HG02938 (cell line): Measurements from ENCODE around the gene PADI3.

ENCODE experiments used
- ATAC-seq: cut with Tn5 transposase; IDR thresholded peaks from one replicate; pipeline ENCODE4 v1.9.1; 2021; ENCODE audit warnings: mild to moderate bottlenecking, moderate library complexity; ENCODE audit not compliant: unreplicated experiment

The PADI3 gene

GRCh38 chr1:17214876-17215544 lies 33.9 kb upstream of the PADI3 start:
- ATAC-seq, result no peak

GRCh38 chr1:17215545-17215890 lies 33.4 kb upstream of the PADI3 start:
- ATAC-seq, result no peak

DNA sequence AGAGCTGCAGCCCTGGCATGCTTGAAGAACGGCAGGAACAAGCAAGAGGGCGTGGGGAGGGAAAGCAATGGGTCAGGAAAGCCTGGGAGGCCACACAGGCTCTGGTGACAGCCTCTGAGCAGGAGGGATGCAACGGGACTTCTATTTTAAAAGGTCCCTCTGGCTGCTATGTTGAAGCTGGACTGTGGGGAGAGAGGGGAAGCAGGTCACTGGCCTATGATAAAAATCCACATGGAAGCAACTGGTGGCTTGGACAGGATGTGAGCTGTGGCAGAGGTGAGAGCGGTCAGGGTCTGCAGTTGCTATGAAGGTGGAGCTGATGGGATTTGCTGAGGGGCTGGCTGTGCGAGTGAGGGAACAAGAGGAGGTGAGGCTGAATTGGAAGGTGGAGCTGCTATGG lies 32.8 kb upstream of the PADI3 start:
- ATAC-seq, result no peak

DNA sequence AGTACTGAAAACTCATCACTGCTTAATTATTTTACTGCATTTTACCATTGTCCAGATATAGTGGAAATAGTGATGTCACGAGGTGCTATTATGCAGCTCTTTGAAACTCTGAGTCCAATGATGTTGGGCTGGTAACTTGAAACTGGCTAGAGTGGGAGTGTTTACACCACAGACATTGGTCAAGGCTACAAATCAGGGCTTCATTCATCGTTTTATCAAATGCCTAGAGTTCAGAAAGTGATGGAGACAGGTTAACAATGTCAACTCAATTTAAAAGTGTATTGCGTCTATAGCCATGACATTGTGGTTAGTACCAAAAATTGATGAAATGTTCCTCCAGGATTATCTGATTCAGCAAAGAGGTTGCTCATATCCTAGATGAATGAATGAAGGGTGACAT lies 31.3 kb upstream of the PADI3 start:
- ATAC-seq, result no peak

DNA sequence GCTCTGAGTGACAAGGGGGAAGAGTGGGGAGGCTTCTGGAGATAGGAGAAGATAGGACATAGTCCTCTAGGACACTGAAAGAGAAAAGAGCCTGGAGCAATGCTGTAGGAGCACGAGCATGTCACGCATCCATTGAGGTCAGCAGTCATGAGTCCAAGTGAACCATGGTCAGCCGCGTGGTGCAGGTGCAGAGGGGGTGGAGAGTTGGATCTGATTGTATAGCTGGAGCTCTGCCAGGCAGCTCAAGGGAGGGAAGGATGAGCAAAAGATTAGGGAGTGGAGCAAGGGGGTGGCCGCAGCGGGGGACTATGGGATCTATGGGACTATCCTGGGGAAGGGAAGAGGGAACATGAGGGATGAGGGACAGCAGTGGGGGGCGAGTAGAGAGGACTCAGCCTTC lies 30.0 kb upstream of the PADI3 start:
- ATAC-seq, result no peak

- ATAC-seq, result no peak
Measured at GRCh38 chr1:17220287-17220686, 28.6 kb upstream of the PADI3 start.

DNA sequence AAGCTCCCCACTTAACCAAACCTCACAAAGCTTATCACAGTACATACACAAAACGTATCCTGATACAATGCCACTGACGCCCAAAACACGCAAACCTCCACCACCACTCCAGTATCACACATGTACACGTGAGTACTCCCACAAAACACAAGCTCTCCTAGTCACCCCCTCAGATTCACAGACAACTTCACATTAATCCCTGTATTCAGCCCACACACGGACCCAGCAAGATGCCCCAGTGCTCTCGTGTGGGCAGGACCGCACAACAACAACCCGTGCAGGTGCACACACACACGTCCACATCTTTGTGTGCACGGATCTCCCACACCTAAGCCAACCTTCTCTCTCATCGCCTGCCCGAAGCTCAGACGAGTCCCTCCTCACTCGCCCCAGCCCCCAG lies 26.3 kb upstream of the PADI3 start:
- ATAC-seq, result no peak

- no peak for ATAC-seq
Measured at GRCh38 chr1:17224434-17224833, 24.5 kb upstream of the PADI3 start.

DNA sequence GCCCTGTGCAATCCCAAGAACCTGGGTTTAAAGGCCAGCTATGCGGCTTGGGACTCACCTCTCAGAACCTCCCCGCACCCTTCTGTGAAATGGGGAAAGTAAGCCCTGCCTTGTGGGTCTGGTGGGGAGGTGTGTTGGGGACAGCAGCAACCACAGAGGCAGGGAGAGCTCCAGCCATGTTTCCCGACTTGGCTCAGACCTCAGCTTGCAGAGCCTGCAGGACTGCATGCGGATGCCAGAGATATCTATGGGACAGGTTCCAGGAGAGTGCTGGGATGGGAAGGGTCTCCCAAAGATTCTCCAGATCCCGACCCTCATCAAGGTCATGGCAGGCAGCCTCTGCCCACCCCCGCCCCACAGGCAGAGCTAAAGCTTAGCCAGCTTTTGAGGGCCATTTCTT lies 23.8 kb upstream of the PADI3 start:
- no peak for ATAC-seq

DNA sequence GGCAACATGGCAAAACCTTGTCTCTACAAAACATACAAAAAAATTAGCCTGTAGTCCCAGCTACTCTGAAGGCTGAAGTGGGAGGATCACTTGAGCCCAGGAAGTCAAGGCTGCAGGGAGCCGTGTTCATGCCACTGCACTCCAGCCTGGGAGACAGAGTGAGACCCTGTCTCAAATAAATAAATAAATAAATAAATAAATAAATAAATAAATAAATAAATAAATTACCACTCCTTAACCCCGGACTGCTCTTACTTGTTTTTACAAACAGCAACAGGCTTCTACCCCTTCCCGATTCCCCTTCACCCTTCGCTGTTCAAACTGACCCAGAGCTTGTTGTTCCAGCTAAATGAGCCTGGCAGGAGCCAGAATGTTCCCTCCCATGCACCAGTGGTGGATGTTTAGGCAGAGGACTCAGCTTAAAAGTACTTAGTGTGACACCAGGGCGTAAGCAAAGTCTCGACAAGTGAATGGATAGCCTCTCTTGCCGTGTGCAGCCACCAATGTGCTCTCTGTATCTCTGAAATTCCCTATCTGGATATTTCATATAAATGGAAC lies 21.5 kb upstream of the PADI3 start:
- ATAC-seq, result no peak

- no peak for ATAC-seq
Measured at GRCh38 chr1:17228619-17229018, 20.3 kb upstream of the PADI3 start.

DNA sequence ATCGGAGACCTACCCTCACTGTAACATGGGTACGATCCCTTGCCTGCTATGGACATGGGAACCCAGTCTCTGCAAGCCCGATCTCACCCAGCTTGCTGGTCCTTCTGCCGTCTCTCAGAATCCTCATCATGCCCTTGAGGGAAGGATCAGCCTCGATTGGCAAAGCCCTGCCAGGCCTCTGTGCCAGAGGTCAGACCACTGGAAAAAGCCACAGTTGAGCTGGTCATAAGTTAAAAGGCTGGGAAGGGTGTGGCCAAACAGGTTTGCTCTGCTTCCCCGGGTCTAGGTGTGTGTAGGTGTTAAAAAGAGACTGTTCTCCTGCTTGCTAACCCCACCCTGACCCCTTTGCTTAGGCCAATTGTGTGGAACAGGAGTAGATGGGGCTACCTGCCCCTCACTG lies 19.5 kb upstream of the PADI3 start:
- ATAC-seq, result no peak

DNA sequence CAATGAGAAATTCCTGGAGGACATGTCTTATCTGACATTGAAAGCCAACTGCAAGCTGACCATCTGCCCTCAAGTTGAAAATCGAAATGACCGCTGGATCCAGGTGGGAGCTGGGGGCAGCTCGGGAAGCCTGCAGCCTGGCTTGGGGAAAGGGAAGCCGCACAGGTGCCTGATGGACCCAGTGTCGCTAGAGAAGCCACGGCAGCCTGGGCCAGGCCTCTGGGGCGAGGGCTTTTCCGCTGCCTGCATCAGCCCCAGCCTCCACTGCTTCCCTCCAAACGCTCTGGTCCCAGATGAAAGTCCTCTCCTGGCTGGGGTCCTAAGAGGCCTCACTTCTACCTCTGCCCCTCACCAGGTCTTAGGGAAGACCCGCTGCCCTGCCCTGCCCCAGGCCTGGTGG lies 18.8 kb upstream of the PADI3 start:
- ATAC-seq, result no peak

DNA sequence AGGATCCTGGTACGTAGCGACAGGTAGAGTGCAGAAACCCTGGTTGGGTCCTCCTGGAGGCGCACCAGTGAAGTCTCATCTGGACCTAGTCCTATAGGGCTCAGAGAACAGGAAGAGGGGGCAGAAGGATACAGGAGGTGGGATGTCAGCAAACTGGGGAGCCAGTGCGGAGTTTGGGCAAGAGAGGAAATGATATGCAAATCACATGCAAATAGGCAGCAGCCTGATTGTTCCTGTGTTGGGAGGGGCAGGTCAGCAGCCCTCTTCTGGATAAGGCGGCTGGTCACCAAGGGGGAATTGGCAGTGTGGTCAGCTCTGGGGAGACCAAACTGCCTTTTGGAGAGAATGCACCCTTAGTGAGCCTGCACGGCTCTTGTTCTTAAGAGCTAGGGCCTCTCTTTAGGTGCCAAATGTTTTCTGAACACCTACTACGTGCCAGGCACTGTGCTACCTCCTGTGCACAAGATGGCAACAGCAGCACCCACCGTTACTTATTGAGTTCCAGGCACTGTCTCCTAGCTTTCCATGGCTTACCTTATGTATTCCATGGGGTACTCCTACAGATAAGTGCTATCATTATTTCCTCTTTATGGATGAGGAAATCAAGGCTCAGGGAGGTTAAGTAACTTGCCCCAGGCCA lies 18.1 kb upstream of the PADI3 start:
- ATAC-seq, result no peak

GRCh38 chr1:17232759-17233661 lies 15.9 kb upstream of the PADI3 start:
- no peak for ATAC-seq

GRCh38 chr1:17233675-17234320 lies 15.1 kb upstream of the PADI3 start:
- ATAC-seq, result no peak

- no peak for ATAC-seq
Measured at GRCh38 chr1:17234405-17234804, 14.5 kb upstream of the PADI3 start.

DNA sequence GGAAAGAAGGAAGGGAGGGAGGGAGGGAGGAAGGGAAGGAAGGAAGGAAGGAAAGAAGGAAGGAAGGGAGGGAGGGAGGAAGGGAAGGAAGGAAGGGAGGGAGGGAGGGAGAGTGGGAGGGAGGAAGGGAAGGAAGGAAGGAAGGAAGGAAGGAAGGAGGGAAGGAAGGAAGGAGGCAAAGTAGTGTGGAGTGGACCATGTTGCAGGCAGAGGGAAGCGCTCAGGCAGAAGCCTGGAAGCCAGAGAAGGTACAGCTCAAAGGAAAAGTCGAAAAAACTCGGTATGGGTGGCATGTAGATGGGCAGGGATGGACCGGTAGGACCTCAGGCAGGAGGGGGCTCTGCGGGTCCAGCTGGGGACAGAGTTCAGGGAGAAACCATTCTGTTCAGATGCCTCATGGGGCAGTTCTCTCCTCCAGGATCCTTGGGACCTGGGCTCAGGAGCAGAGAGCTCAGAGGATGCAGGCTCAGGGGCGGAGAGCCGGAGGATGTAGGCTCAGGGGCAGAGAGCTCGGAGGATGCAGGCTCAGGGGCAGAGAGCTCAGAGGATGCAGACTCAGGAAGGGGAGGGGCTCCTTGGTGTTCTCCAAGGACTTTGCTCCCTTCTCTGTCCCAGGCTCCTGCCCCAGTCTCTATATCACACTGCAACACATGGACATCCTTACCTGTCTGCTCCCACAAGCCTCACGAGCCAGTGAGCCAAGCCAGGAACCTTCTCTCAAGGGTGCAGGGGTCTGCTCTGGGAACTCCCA lies 13.6 kb upstream of the PADI3 start:
- ATAC-seq, result no peak

DNA sequence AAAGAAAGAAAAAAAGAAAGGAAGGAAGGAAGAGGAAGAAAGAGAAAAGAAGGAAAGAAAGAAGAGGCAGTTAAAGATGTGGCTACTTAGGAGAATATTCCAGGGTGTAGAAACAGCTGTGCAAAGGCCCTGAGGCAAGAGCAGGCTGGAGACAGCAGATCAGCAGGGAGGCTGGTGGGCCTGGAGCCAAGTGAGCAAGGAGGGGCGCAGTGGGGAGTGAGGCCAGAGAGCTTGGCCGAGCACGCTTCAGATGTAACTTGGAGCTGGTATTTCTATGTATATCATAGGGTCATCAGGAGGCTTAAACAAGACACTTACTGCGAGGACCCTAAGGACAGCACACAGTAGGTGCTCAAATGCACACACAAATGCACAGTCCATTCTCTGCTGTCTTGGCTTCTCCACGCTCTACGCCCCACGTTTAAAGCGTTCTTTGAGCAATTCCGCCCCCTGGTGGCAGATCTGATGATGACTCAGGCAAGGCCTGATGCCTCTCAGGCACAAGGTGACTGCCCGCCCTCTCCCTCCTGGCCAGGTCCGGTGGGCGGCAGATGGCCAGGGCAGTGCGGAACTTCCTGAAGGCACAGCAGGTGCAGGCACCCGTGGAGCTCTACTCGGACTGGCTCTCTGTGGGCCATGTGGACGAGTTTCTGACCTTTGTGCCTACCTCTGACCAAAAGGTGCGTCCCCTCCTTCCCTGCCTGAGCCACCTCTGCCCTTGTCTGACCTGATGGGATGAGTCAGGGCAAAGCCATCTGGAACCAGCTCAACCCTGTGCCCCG lies 11.9 kb upstream of the PADI3 start:
- ATAC-seq, result no peak

GRCh38 chr1:17237561-17237903 lies 11.4 kb upstream of the PADI3 start:
- no peak for ATAC-seq
